Prostate gland (tissue), 2 donors: Measurements from ENCODE around the gene SLC26A9.

Experiments used
- CTCF ChIP-seq, 4 experiments: fragments of 200-600 bp in 2 of 4; fragments of 450-650 bp in 2 of 4; sonication (generic) in 2 of 4; IDR thresholded peaks; 1 replicate in 3 of 4; 2 replicates in 1 of 4; pipeline ENCODE4 v1.5.1; 2016 to 2019; ENCODE audit warnings: antibody characterized with exemption in 4 of 4, mild to moderate bottlenecking in 2 of 4, moderate library complexity in 2 of 4
- POLR2A ChIP-seq: fragments of 450-650 bp; IDR thresholded peaks from one replicate; pipeline ENCODE4 v1.6.1; 2016; ENCODE audit warnings: antibody characterized with exemption, mild to moderate bottlenecking

- TF ChIP-seq CTCF (IDR thresholded peaks at IDR 0.05) (peak; percentile 92 to 96 (median 94)), POLR2A (no peak)
Measured at GRCh38 chr1:205977402-205978014, 34.3 kb upstream of the SLC26A9 start.
